CD14-positive monocyte (primary cell): ENCODE results near the gene EPHA2. TPM values are rescaled to one million over a fixed set of nuclear protein-coding genes. Genes with fewer than 3 reads are reported as not detected.
A peak's percentile ranks its signal among the peaks of the same experiment; 100 is the strongest.

Experiments
- DNase-seq, 3 donors: peaks; one replicate each; pipeline ENCODE4 v3.0.0-alpha.2; 2011 to 2022
- H2AFZ ChIP-seq: 2 replicates; pipeline ENCODE4 v1.6.0; 2012; ENCODE audit warnings: mild to moderate bottlenecking, low read depth, low read length, inconsistent platforms; ENCODE audit not compliant: insufficient read depth, poor library complexity, severe bottlenecking
- H3K27ac ChIP-seq, 2 donors: 1 replicate in 1 of 2; 2 replicates in 1 of 2; pipeline ENCODE4 v1.5.1; 2012 to 2013; ENCODE audit warnings: low read length in 2 of 2, control low read depth in 1 of 2, inconsistent platforms in 1 of 2, low read depth in 1 of 2, mild to moderate bottlenecking in 1 of 2
- H3K27me3 ChIP-seq, 2 donors: one replicate each; pipeline versions ENCODE4 v1.6.0 to v1.6.1; 2011 to 2013; ENCODE audit warnings: low read length in 2 of 2; ENCODE audit not compliant: control insufficient read depth in 2 of 2, insufficient read depth in 2 of 2
- H3K36me3 ChIP-seq, 2 donors: replicated peaks in 1 of 2; 1 replicate in 1 of 2; 2 replicates in 1 of 2; pipeline versions ENCODE4 v1.5.1 to v1.6.1; 2012 to 2013; ENCODE audit warnings: low read length in 2 of 2, control low read depth in 1 of 2, inconsistent platforms in 1 of 2, mild to moderate bottlenecking in 1 of 2; ENCODE audit not compliant: insufficient read depth in 2 of 2, control insufficient read depth in 1 of 2
- H3K4me1 ChIP-seq, 2 donors: 1 replicate in 1 of 2; 2 replicates in 1 of 2; pipeline versions ENCODE4 v1.5.1 to v1.6.1; 2012 to 2013; ENCODE audit warnings: low read length in 2 of 2, control low read depth in 1 of 2, inconsistent platforms in 1 of 2, mild to moderate bottlenecking in 1 of 2, moderate library complexity in 1 of 2; ENCODE audit not compliant: insufficient read depth in 2 of 2, control insufficient read depth in 1 of 2
- H3K4me2 ChIP-seq: replicated peaks from 2 replicates; pipeline ENCODE3; 2012; ENCODE audit warnings: low read length, moderate library complexity, mild to moderate bottlenecking; ENCODE audit not compliant: poor library complexity, severe bottlenecking; ENCODE audit errors: extremely low read depth
- H3K4me3 ChIP-seq, 3 experiments: fragments of 200-600 bp in 1 of 3; sonication (generic) in 1 of 3; replicated peaks in 1 of 3; 1 replicate in 2 of 3; 2 replicates in 1 of 3; pipeline ENCODE4 v1.5.1; 2011 to 2013; ENCODE audit warnings: low read length in 3 of 3, mild to moderate bottlenecking in 3 of 3, control low read depth in 2 of 3, low read depth in 2 of 3, inconsistent platforms in 1 of 3, moderate library complexity in 1 of 3
- H3K79me2 ChIP-seq: 2 replicates; pipeline ENCODE4 v1.6.0; 2012; ENCODE audit warnings: mild to moderate bottlenecking, control low read depth, inconsistent platforms, low read length, moderate library complexity; ENCODE audit not compliant: insufficient read depth
- H3K9ac ChIP-seq: 2 replicates; pipeline ENCODE4 v1.6.0; 2017; ENCODE audit warnings: low read length, mild to moderate bottlenecking; ENCODE audit not compliant: insufficient read depth, poor library complexity, severe bottlenecking
- H3K9me3 ChIP-seq, 2 donors: replicated peaks in 1 of 2; 1 replicate in 1 of 2; 2 replicates in 1 of 2; pipeline versions ENCODE4 v1.5.1 to v1.6.1; 2012 to 2013; ENCODE audit warnings: low read length in 2 of 2, control low read depth in 1 of 2; ENCODE audit not compliant: control insufficient read depth in 1 of 2, insufficient read depth in 1 of 2
- H4K20me1 ChIP-seq: 2 replicates; pipeline ENCODE4 v1.6.0; 2012; ENCODE audit warnings: mild to moderate bottlenecking, low read length, control low read depth, moderate library complexity; ENCODE audit not compliant: insufficient read depth
- H3K27ac Mint-ChIP-seq, 7 donors: one replicate each; pipeline ENCODE4 v1.8.0; 2020; ENCODE audit warnings: mild to moderate bottlenecking in 7 of 7, mixed read lengths in 7 of 7, moderate library complexity in 6 of 7, inconsistent platforms in 2 of 7
- H3K27me3 Mint-ChIP-seq, 3 donors: one replicate each; pipeline ENCODE4 v1.8.0; 2021 to 2022; ENCODE audit warnings: low read depth in 3 of 3, mild to moderate bottlenecking in 3 of 3, mixed read lengths in 3 of 3, moderate library complexity in 3 of 3, inconsistent platforms in 1 of 3
- H3K36me3 Mint-ChIP-seq, 2 donors: one replicate each; pipeline ENCODE4 v1.8.0; 2020; ENCODE audit warnings: mixed read lengths in 2 of 2, inconsistent platforms in 1 of 2, mild to moderate bottlenecking in 1 of 2
- H3K4me1 Mint-ChIP-seq: one replicate; pipeline ENCODE4 v1.8.0; 2020; ENCODE audit warnings: mild to moderate bottlenecking, mixed read lengths
- H3K4me3 Mint-ChIP-seq, 2 donors: one replicate each; pipeline ENCODE4 v1.8.0; 2020; ENCODE audit warnings: mild to moderate bottlenecking in 2 of 2, mixed read lengths in 2 of 2, moderate library complexity in 1 of 2
- H3K9me3 Mint-ChIP-seq, 7 donors: one replicate each; pipeline ENCODE4 v1.8.0; 2020 to 2022; ENCODE audit warnings: mixed read lengths in 7 of 7, mild to moderate bottlenecking in 6 of 7, moderate library complexity in 6 of 7, inconsistent platforms in 2 of 7
- WGBS: methylation state at CpG from one replicate; pipeline ENCODE4 v1.1.5; 2013; ENCODE audit warnings: missing lambda C conversion rate; ENCODE audit not compliant: insufficient coverage; 5-methylcytosine and 5-hydroxymethylcytosine counted together
- intact Hi-C, 2 donors: fragments of 100-400 bp; cut with micrococcal nuclease; formaldehyde crosslinking; loops; one replicate each; pipeline versions ENCODE4 v1.15.0 to v1.15.1; 2023
- polyA plus RNA-seq, 3 donors: library from polyadenylated mRNA; depleted of rRNA in 1 of 3; unstranded in 2 of 3; stranded (reverse) in 1 of 3; fragments of 300-500 nt in 2 of 3; fragments of >200 nt in 1 of 3; fragmentation: Illumina TruSeq in 2 of 3; gene quantifications; 1 replicate in 2 of 3; 2 replicates in 1 of 3; pipeline ENCODE4 v1.2.3, GENCODE V29; 2012 to 2021
- TF ChIP-seq, protein P1 (sequence below): fragments of 200-600 bp; IDR thresholded peaks from one replicate; pipeline ENCODE4 v1.8.0; 2022; ENCODE audit warnings: antibody characterized with exemption, mild to moderate bottlenecking

EPHA2 gene
- polyA plus RNA-seq, 3 donors, result 0.03 TPM; not detected in 2

DNA sequence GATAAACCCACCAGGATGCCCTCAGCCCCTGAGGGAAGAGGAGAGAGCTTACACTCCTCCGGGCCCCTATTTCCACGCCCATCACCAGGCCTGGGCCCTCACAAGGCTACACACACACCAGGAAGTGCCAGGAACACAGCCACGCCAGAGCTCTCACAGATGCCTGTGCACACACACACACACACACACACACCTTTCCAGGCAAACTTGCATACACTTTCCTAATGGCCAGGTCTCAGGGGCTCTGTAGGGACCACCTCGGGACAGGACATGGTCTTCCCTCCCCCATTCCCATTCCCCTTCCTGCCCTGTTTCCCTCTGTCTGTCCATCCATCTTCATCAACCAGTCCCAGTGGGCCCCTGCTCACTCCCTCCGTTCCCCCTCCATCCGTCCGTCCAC lies 9.7 kb upstream of the EPHA2 start:
- Mint-ChIP-seq H3K27ac (no peak overlapping the region), H3K36me3 (no peaks in the 10 kb centered on the region), H3K4me1 (peaks cover 19% of the 10 kb centered on the region), H3K9me3 (peaks cover 0 to 10% (median 0%) of the 10 kb centered on the region in 7 donors), H3K27me3 (peaks cover 65 to 90% (median 70%) of the 10 kb centered on the region in 3 donors), H3K4me3 (peak overlapping the region in 1 of 2 donors; percentile 11)
- peaks cover 11 to 67% of the 10 kb centered on the region in 2 donors for H3K27me3 ChIP-seq
- H3K27ac ChIP-seq, result no peak overlapping the region
- peaks cover 7 to 9% of the 10 kb centered on the region in 2 donors for H3K4me1 ChIP-seq
- no peak for DNase-seq
- no peak overlapping the region for H2AFZ ChIP-seq
- H3K4me3 ChIP-seq, result no peak overlapping the region
- intact Hi-C loops, result no loop called here
- no peak overlapping the region for H3K9ac ChIP-seq
- no peaks in the 10 kb centered on the region for H3K9me3 ChIP-seq
- 86% methylated on average over 7 of the region's 7 CpGs for WGBS
- no peaks in the 10 kb centered on the region for H3K36me3 ChIP-seq
- H3K79me2 ChIP-seq, result no peaks in the 10 kb centered on the region
- TF ChIP-seq, protein P1, sequence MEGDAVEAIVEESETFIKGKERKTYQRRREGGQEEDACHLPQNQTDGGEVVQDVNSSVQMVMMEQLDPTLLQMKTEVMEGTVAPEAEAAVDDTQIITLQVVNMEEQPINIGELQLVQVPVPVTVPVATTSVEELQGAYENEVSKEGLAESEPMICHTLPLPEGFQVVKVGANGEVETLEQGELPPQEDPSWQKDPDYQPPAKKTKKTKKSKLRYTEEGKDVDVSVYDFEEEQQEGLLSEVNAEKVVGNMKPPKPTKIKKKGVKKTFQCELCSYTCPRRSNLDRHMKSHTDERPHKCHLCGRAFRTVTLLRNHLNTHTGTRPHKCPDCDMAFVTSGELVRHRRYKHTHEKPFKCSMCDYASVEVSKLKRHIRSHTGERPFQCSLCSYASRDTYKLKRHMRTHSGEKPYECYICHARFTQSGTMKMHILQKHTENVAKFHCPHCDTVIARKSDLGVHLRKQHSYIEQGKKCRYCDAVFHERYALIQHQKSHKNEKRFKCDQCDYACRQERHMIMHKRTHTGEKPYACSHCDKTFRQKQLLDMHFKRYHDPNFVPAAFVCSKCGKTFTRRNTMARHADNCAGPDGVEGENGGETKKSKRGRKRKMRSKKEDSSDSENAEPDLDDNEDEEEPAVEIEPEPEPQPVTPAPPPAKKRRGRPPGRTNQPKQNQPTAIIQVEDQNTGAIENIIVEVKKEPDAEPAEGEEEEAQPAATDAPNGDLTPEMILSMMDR, result no peak
- H4K20me1 ChIP-seq, result no peaks in the 10 kb centered on the region
- H3K4me2 ChIP-seq, result no peak overlapping the region

DNA sequence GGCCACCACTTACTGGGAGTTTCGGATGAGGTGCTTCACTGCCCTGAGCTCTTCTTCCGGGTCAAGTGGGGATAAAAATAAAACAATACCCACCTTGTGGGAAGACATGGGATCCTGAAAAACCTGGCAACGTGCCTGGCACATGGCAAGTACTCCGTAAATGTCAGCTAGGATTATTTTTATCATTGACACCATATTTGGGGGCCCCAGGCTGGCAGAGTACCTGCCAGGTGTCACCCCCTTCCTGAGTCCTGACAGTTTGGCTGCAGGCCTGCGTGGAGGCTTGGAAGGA lies 9.2 kb upstream of the EPHA2 start:
- no peak overlapping the region for H2AFZ ChIP-seq
- H3K4me2 ChIP-seq, result no peak overlapping the region
- Mint-ChIP-seq H3K4me1 (peaks cover 22% of the 10 kb centered on the region), H3K27ac (peak overlapping the region in 1 of 7 donors; percentile 38), H3K9me3 (peaks cover 0 to 13% (median 0%) of the 10 kb centered on the region in 7 donors), H3K4me3 (no peak overlapping the region), H3K27me3 (peaks cover 64 to 89% (median 71%) of the 10 kb centered on the region in 3 donors), H3K36me3 (no peaks in the 10 kb centered on the region)
- no peaks in the 10 kb centered on the region for H3K9me3 ChIP-seq
- H3K27me3 ChIP-seq, result peaks cover 11 to 62% of the 10 kb centered on the region in 2 donors
- no peak for DNase-seq
- no peak overlapping the region for H3K4me3 ChIP-seq
- H3K27ac ChIP-seq, result no peak overlapping the region
- no peaks in the 10 kb centered on the region for H3K79me2 ChIP-seq
- H3K4me1 ChIP-seq, result peaks cover 9 to 13% of the 10 kb centered on the region in 2 donors
- TF ChIP-seq, protein P1, result no peak
- no peak overlapping the region for H3K9ac ChIP-seq
- intact Hi-C loops, result no loop called here
- 70% methylated on average over 4 of the region's 5 CpGs for WGBS
- H3K36me3 ChIP-seq, result no peaks in the 10 kb centered on the region
- no peaks in the 10 kb centered on the region for H4K20me1 ChIP-seq
